HG03095 (cell line): ENCODE measurements around the gene GPC3.
"Not testable (repeated sequence)": the region's sequence is repeated elsewhere in the genome, so short reads cannot be mapped to it uniquely, and the experiment has no call there.

Experiments
- ATAC-seq: cut with Tn5 transposase; IDR thresholded peaks from one replicate; pipeline ENCODE4 v1.9.1; 2021; ENCODE audit warnings: moderate library complexity; ENCODE audit not compliant: unreplicated experiment

GPC3 gene

DNA sequence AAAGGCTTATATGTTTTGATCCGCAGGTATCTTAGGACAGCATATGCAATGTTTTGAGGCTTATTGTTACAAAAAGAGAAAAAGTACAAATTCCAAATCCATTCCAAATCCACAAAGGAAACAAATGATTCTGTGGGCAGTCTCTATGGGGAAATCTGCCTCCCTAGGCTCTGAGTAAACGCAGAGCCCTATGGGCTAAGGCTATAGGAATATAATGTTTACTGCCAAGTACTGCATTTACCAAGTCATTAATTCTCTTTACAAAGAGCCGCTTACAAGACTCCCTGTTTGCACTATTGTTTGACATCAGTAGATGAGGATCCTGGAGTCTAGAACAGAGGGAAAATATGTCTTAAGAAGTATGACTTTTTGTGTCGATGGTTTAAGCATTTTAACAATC is 357.7 kb downstream of the GPC3 start:
- no peak for ATAC-seq

DNA sequence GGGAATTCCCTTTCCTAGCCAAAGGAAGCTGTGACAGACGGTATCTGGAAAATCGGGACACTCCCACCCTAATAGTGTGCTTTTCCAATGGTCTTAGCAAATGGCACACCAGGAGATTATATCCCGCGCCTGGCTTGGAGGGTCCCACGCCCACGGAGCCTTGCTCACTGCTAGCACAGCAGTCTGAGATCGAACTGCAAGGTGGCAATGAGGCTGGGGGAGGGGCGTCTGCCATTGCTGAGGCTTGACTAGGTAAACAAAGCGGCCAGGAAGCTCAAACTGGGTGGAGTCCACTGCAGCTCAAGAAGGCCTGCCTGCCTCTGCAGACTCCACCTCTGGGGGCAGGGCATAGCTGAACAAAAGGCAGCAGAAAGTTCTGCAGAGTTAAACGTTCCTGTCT is 364.0 kb downstream of the GPC3 start:
- not testable (repeated sequence) for ATAC-seq

DNA sequence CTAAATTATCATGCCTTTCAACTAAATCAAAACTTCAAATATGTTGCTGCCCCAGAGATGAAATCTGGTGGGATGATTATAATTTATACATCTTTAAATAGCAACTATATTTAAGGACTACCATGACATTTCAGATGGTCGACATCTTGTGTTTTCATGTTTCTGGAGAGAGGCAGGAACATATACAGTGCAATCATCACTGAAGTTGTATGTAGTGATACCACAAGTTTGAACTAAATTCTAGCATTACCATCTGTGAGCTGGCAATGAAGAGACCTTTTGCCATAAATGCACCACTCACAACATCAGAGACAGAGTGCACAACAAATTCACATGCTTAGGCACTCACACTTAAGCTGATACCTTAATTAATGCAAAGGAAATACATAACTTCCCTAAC is 373.7 kb downstream of the GPC3 start:
- no peak for ATAC-seq

DNA sequence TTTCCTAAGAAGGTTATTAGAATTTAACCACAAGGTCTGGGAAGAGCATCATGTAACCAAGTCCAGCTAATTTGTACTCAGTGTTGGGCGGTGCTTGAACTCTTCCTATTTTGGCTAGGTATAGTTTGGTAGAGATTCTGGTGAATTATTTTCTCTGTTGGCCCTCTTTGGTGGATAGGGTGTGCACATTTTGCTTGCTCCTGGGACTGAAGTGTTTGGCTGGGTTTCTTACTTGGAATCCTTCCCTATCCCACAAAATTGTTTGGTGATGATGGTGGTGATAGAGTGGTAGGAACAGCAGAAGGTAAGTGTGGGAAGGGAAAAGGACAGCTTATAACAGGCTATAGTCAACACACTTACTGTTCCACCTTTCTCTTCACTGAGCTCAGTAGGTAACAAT is 375.3 kb downstream of the GPC3 start:
- no peak for ATAC-seq

DNA sequence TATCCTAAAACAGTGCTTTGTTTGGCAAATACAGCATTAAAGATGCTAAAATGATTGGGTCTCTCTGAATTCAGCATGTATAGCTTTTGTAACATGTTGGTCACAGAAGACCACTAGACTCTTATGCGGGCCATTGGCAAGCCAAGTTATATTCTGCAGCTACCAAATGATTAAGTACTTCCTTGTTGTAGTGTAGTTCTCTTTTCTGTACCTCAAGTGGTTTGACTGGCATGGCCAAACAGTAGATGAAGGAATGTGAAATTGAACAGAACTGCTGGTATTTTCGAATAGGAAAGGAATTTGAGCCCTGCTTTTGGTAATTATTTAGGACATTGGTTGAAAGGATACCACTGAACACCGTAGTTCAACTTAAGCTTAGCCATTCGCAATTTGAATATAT is 376.2 kb downstream of the GPC3 start:
- ATAC-seq: no peak

DNA sequence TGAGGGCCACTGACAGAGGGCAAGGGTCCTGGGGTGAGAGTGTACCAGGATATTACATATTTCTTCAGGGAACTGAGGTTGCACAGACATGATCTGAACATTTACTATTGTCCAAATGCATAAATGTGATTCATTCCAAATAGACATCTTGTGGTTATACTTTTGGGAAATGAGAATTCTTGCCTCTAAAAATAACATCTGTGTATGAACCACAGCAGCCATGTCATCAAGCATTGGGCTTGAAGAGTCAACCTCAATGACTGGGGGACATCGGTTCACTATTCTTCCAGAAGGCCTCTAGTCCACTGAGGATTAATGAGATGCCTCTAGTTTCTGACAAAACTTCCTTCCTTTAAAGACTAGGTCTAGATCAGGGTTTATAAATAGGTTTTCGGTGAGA is 377.0 kb downstream of the GPC3 start:
- ATAC-seq: no peak

DNA sequence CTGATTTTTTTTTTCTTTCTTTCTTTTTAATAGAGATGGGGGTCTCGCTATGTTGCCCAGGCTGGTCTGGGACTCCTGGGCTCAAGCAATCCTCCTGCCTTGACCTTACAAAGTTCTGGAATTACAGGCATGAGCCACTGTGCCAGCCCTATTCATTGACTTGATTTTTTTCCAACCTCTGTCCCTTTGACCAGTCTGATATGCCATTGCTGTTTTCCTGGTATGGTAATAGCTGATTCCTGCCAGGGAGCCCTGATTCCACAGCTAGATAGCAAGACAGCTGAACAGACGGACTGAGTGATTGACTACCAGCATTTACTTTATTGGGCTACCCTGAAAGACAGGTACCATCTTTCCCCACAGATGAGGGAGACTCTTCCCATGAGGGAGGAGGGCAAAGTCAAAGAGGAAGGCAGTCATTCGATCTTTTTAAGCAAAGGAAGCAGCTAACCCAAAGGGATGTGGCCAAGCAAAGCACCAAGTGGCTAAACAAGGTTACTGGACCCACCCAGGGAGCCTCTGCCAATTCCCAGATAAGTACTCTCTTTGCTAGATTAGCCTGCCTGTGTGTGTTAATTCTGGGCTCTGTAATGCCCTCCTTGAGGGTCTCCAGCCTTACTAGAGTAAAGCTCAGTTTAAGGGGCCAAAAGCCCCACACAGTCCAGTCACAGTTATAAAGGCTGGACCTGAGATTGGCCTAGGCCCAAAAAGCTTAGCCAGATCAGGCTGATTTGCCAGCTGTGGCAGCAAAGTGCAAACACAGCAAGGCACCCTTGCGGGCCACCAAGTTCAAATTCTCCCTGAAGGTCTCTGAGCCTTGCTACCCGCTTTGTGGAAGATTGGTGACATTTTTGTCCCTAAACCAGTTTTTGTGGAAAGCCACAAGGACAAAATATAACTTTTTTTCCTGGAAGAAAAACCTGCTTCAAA is 377.7 kb downstream of the GPC3 start:
- ATAC-seq: no peak

DNA sequence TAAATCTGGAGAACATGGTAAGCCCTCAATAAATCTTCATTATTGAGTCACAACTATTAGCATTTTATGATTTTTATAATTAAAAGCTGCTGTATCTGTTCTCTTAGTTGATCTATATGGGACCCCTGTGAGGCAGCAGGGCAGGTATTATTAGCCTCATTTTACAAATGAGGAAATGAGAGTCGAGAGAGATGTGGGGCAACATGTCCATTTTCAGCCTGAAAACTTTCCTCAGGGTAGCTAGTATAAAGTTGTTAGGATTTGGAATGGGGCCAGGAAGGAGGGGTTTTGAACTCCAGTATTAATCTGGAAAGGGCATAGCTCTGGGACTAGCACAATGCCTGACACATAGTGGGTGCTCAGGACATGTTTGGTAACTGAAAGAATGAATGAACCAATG is 378.4 kb downstream of the GPC3 start:
- no peak for ATAC-seq

DNA sequence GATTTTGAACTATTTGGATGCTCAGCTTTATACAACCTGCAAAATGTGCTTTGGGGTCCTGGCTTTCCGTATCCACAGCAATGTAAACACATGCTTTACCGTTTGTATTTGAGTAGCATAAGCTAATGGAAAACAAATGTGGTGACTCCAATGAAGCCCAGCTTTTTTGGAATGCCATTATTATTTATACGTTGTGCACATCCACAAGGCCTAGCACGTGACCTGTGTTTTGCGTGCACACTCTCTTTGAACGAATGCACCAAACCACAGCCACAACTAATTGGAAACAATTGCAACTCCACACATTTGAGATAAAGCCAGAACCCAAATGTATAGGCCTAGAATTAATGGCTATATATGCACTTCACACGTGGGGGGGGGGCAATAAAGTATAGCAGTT is 380.6 kb downstream of the GPC3 start:
- ATAC-seq: no peak

DNA sequence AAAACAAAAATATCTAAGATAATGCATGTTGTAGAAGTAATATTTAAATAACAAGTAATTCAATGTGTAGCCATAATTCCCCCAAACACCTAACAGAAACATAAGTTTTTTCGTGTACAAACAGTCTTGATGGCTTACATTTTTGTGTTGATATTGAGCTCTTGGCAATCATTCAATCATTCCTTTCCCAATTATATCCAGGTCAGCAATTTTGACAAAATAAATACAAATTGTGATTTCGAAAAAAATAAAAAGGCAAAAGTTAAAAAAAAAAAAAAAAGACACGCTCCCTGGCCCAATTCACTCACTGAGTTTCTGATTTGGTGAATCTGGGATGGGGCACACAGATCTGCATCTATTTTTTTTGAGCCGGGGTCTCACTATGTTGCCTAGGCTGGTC is 382.5 kb downstream of the GPC3 start:
- ATAC-seq: no peak

DNA sequence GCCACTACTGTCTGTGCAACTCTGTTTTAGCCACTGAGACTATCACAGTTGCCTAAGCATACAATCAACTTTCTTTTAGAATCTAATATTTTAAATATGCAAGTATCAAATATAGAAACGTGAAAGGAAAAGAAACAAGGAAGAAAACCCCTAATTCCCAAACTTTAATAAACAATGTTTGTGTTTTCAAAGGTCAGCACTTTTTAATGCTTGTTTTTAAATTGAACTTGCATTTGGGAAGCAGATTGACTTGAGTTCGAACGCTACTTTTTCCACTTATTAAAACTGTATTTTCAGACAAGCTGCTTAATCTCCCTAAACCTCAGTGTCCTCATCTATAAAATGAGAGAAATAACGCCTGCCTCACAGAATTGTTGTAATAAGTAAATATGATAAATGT is 384.3 kb downstream of the GPC3 start:
- ATAC-seq: no peak

DNA sequence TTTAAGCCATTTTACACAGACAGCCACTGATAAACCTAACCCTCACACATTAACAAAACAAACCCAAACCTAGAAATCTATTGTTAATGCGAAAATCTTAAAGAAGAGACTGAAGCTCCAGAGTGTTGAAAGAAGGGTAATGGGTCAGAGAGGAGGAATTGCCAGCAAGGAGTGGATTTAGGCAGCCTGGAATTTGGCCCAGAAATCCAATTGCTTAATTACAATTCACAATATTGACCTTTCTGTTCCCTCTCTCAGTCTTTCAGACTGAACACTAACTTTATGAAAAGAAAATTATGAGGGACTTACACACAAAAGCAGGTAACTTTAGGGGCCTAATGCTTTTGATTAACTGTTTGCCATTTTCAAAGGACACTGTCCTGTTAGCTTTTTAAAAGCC is 384.9 kb downstream of the GPC3 start:
- ATAC-seq: no peak

DNA sequence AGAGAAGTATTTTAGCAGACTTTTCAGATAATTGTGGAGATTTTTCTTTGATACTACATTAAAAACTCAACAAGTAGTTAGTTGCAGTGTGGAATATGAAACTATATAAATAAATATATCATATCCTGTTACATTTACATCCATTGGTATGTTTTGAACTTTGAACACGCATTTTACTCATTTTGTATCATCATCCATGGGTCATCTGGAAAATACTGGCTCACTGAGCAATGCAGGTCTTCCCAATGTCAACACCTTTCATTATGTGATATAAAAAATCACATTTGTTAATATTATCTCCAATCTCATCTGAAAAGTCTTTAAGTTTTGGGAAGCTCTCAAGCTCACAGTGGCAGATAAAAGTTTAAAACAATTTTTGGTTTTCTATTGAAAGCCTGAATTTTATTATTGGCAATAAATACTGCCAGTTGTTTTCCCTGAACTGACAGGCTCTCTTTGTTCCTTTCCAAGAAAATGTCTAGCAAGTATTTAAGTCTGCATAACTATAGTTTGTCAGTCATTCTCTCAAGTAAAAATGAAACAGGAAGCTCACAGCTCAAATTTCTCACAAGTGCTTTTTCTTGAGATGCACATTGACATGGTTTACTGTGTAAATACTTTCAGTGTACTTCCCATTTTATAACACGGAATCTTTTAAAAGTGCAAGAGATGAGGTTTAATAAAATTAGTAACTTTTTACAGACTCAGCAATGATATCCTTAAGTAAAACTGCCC is 386.6 kb downstream of the GPC3 start:
- no peak for ATAC-seq

DNA sequence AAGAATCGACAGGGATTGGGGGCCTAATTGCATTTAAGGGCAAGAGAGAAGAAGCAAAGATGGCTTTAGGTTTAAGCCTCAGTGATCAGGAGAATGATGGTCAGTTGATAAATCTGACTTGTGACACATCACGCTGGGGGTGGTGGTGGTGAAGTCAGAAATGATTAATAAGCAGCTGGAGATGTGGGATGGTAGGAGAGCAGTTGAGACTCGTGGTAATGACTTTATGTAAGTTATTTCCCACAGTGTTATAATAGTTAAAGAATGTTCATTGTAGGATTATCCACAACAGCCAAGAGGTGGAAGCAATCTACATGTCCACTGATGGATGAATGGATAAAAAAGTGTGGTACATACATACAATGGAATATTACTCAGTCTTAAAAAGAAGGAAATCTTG is 391.2 kb downstream of the GPC3 start:
- ATAC-seq: no peak

DNA sequence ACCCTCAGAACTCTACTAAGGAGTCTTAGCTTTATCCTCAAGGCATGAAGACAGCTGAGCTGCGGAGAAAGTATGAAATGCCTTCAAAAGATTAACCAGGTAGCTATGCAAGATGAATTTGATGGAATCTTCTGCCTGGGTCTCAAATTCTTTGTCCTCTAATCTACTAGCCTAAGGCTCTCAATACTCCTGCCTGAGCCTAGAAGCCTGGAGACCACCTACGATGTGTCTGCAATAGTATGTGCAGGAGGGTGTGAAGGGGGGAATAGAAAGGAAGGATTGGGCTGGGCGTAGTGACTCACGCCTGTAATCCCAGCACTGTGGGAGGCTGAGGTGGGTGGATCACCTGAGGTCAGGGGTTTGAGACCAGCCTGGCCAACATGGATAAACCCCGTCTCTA is 391.9 kb downstream of the GPC3 start:
- no peak for ATAC-seq

DNA sequence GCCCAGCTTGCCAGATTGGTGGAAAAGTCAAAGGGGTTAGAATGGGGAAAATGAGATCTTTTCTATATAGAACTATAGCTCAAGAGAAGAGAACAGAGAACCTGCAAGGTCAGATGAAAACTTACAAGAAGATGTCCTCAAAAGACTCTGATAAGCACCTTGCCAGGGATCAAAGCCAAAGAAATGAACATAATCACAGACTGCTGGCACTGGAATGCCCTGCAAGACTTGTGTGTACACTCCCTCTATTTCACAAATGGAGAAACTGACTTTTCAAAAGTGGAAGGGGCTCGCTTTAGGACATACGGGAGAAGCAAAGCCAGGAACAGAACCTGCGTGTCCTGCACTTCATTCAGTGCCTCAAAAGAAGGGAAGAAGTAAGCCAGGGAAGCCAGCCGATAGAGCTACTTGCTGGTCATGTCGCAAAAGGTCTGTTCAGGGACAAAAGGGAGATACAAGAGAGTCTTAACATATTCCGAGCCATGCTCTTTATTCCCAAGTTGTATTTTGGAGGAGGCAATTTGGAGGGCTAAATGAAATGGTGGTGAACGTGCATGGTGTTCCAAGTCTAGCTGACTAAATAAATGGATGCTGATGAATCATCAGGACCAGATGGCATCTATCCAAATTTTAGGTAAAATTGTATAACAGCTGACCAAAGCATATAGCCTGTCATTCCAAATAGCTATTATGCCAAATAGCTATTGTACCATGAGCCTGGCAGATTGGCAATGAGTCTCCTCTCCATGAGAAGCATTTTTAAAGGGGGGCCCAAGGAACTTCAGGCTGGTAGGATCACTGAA is 394.5 kb downstream of the GPC3 start:
- no peak for ATAC-seq

DNA sequence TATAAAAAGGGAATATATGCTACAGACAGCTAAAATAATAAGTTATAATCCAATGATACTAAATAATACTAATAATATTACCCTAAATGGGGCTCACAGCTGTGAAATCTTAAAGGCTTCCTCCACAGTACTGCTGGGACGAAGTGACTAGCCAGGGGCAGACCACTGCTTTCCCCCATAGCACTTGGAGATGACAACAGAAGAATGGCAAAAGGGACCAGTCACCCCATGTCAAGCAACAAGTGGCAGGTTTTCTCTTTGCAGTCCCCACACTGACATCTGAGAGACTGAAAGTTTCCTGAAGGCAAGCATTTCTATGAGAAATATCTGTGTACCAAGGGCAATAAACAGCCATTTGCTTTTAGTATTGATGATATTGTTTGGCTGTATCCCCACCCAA is 396.6 kb downstream of the GPC3 start:
- no peak for ATAC-seq

DNA sequence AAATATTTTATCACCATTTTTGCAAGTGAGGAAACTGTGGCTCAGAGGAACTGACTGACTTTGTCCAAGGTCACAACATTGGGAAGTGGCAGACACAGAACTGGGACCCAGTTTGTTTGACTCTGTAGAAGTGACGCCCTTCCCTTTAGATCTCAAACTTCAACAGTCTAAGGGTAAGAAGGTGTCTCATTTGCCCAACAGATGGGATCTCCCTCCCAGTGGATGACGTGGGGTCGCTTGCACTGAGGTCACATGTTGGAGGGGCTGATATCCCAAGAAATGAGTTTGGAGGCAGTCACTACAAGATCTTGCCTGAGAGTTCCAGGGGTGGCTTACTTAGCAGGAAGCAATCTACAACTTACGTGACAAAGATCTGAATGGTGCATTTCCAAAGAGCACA is 397.6 kb downstream of the GPC3 start:
- ATAC-seq: no peak

DNA sequence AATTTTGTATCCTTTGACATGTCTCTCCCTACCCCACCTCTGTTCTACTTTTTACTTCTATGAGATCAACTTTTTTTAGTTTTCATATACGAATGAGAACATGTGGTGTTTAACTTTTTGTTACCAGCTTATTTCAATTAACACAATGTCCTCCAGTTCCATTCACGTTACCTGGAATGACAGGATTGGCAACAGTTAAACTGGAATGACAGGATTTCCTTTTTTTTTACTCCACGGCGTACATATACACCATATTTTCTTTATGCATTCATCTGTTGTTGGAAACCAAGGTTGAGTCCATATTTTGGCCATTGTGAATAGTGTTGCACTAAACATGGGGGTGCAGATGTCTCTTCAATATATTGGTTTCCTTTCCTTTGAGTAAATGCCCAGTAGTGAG is 398.3 kb downstream of the GPC3 start:
- ATAC-seq: no peak

DNA sequence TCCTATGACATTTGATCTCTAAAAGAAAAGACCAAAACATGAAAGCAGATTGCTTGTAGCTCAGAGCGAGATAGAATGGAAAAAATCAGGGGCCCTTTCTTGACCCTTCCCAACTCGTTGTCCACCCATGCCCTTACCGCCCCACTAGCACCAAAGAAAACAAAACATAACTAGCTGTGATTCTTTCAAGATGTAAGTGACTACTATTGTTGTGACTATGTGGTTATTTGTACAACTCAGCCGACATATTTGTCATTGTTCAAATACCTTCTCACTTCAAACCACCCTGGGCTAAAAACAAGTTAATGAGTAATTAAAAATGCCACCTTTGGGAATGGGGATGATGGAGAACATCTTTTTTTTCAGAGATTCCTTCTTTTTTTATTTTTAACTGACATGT is 399.0 kb downstream of the GPC3 start:
- ATAC-seq: no peak

DNA sequence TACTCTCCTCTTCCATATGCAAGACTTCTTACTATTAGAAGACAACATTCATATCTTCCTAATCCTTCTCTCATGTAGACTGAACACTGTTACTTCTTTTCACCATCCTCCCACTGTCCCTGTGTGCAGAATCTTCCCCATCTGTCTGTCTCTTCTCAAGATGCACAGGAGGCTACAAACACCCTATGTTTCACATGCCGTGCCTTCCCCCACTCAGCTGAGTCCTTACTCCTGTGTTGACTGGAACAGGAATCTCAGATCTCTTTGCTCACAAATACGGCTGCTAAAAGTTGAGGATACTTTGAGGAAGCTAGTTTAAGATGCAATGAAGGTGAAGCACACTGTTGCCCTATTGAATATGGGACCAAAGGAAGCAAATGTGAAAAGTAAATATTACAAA is 401.6 kb downstream of the GPC3 start:
- no peak for ATAC-seq

DNA sequence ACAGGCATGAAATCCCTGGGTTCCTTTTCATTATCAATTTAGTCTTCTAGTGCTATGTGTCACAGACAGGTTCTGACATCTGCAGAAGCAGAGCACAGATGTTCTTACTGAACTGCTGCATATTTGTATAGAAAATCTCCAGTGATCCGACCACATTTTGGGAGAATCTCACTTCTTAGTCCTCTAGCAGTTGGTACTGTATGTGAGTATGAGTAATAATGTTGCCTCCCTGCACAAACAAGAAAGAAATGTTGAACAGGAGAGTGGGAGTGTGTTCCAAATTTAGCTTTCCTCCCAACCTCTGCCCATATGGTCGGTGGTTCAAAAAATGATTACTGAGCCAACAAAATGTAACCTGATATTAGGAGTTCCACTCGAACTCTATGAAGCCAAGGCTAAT is 404.8 kb downstream of the GPC3 start:
- no peak for ATAC-seq
